ENCODE data around the gene HTR2C. TPM values are rescaled to one million over a fixed set of nuclear protein-coding genes. Genes with fewer than 3 reads are reported as not detected.

Gene HTR2C
- total and polyA plus RNA-seq, 2 experiments from 2014 or later = 2.0 to 2.4 TPM

DNA sequence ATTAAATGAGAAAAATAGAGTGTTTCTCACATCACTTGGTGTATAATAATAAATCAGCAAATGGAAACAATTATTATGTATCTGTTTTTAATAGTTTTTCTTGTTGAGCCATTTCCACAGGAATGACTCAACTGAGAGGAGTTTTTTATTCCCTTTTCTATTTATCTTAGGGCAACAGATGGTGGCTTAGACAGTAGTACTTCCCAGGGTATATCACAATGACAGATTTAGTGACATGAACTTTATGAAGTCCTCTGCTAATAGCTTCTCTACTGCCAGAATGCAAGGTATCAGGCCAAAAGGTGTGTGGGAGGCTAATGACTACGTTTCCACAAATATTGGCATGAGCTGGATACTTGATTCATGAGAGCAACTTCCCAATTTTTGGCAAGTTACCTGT, 126.7 kb downstream of the HTR2C start:
- Mint-ChIP-seq H3K9me3 (no peaks in the 10 kb centered on the region), H3K36me3 (ENCODE audit: low read depth) (no peaks in the 10 kb centered on the region), H3K27me3 (ENCODE audit: insufficient read depth, low read depth, poor library complexity) (no peaks in the 10 kb centered on the region), H3K4me3 (no peak overlapping the region), H3K27ac (no peak overlapping the region), H3K4me1 (peaks cover 6% of the 10 kb centered on the region; the same call in 2 of the 3 replicates)
- Histone ChIP-seq H3F3A (replicated peaks; ENCODE audit: low read depth) (no peaks in the 10 kb centered on the region), H3K79me2 (replicated peaks; ENCODE audit: insufficient read depth) (no peaks in the 10 kb centered on the region), H3K36me3 (ENCODE audit: insufficient read depth) (no peaks in the 10 kb centered on the region), H4K20me1 (replicated peaks; ENCODE audit: insufficient read depth) (no peaks in the 10 kb centered on the region), H3K9me2 (ENCODE audit: insufficient read depth) (no peaks in the 10 kb centered on the region), H3K4me1 (ENCODE audit: insufficient read depth) (0 out of 2 replicates have a peak, but pooled peaks cover 2% of the 10 kb centered on the region), H3K27me3 (ENCODE audit: insufficient read depth) (no peaks in the 10 kb centered on the region), H3K27ac (ENCODE audit: low read depth) (no peak overlapping the region), H2AFZ (no peak overlapping the region), H3K4me3 (no peak overlapping the region), H3K4me2 (no peak overlapping the region)
- TF ChIP-seq, protein P1, sequence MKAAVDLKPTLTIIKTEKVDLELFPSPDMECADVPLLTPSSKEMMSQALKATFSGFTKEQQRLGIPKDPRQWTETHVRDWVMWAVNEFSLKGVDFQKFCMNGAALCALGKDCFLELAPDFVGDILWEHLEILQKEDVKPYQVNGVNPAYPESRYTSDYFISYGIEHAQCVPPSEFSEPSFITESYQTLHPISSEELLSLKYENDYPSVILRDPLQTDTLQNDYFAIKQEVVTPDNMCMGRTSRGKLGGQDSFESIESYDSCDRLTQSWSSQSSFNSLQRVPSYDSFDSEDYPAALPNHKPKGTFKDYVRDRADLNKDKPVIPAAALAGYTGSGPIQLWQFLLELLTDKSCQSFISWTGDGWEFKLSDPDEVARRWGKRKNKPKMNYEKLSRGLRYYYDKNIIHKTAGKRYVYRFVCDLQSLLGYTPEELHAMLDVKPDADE (IDR thresholded peaks at IDR 0.05) = no peak
- TF ChIP-seq, protein P2, sequence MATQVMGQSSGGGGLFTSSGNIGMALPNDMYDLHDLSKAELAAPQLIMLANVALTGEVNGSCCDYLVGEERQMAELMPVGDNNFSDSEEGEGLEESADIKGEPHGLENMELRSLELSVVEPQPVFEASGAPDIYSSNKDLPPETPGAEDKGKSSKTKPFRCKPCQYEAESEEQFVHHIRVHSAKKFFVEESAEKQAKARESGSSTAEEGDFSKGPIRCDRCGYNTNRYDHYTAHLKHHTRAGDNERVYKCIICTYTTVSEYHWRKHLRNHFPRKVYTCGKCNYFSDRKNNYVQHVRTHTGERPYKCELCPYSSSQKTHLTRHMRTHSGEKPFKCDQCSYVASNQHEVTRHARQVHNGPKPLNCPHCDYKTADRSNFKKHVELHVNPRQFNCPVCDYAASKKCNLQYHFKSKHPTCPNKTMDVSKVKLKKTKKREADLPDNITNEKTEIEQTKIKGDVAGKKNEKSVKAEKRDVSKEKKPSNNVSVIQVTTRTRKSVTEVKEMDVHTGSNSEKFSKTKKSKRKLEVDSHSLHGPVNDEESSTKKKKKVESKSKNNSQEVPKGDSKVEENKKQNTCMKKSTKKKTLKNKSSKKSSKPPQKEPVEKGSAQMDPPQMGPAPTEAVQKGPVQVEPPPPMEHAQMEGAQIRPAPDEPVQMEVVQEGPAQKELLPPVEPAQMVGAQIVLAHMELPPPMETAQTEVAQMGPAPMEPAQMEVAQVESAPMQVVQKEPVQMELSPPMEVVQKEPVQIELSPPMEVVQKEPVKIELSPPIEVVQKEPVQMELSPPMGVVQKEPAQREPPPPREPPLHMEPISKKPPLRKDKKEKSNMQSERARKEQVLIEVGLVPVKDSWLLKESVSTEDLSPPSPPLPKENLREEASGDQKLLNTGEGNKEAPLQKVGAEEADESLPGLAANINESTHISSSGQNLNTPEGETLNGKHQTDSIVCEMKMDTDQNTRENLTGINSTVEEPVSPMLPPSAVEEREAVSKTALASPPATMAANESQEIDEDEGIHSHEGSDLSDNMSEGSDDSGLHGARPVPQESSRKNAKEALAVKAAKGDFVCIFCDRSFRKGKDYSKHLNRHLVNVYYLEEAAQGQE (IDR thresholded peaks at IDR 0.05; ENCODE audit: unreplicated experiment) = no peak
- no peak for TF ChIP-seq EZH2phosphoT487 (IDR thresholded peaks at IDR 0.05; ENCODE audit: unreplicated experiment)
- TF ChIP-seq JUNB (IDR thresholded peaks at IDR 0.05; ENCODE audit: unreplicated experiment) = no peak
- TF ChIP-seq NANOG (IDR thresholded peaks at IDR 0.05; ENCODE audit: borderline replicate concordance) = no peak
- DNase-seq (ENCODE audit: low spot score) = no peak
- no peak for ATAC-seq

DNA sequence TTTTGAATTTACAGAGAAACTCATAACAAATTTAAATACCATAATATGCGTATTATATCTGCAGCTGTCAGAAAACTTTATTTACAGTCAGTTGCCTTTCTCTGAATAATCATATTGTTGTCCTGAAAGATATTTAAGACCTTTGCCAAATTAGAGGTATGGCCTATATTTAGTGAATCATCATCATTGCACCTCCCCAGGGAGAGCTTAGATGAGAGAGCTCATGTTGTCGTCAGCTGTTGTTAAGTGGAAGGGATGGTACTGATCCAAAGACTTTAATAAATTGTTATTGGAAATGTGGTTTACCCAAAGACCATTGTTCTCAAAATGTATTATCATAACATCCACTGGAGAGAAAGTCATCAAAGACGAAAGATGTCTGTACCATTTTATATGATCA, 128.6 kb downstream of the HTR2C start:
- H3K27ac Mint-ChIP-seq = no peak overlapping the region
- Histone ChIP-seq H3K27me3 (ENCODE audit: insufficient read depth) (no peaks in the 10 kb centered on the region), H4K20me1 (replicated peaks; ENCODE audit: insufficient read depth) (no peaks in the 10 kb centered on the region), H3K79me2 (replicated peaks; ENCODE audit: insufficient read depth) (no peaks in the 10 kb centered on the region), H3K36me3 (ENCODE audit: insufficient read depth) (no peaks in the 10 kb centered on the region), H3K4me1 (ENCODE audit: insufficient read depth) (0 out of 2 replicates have a peak, but pooled peaks cover 2% of the 10 kb centered on the region), H2AFZ (no peak overlapping the region), H3K9me2 (ENCODE audit: insufficient read depth) (no peaks in the 10 kb centered on the region), H3K27ac (ENCODE audit: low read depth) (no peak overlapping the region), H3K4me2 (no peak overlapping the region), H3K4me3 (no peak overlapping the region), H3F3A (replicated peaks; ENCODE audit: low read depth) (no peaks in the 10 kb centered on the region)
- H3K9me3 Mint-ChIP-seq = no peaks in the 10 kb centered on the region
- DNase-seq (ENCODE audit: low spot score) (no peak), ATAC-seq (no peak)
- no peaks in the 10 kb centered on the region for H3K36me3 Mint-ChIP-seq (ENCODE audit: low read depth)
- no peaks in the 10 kb centered on the region for H3K27me3 Mint-ChIP-seq (ENCODE audit: insufficient read depth, low read depth, poor library complexity)
- no peak for TF ChIP-seq ZNF331 (CRISPR knock-in tag; IDR thresholded peaks at IDR 0.05; ENCODE audit: low read depth)
- TF ChIP-seq EZH2phosphoT487 (IDR thresholded peaks at IDR 0.05; ENCODE audit: unreplicated experiment) = no peak
- TF ChIP-seq, protein P1 (IDR thresholded peaks at IDR 0.05) = no peak
- no peak for TF ChIP-seq CREB1 (CRISPR knock-in tag; IDR thresholded peaks at IDR 0.05; ENCODE audit: low read depth)
- TF ChIP-seq NANOG (IDR thresholded peaks at IDR 0.05; ENCODE audit: borderline replicate concordance) = no peak
- no peak overlapping the region for H3K4me3 Mint-ChIP-seq
- H3K4me1 Mint-ChIP-seq = peaks cover 6% of the 10 kb centered on the region; the same call in 2 of the 3 replicates
